Left lung (tissue), 10 donors: ENCODE results near the gene CAPS. TPM values are rescaled to one million over a fixed set of nuclear protein-coding genes. Genes with fewer than 3 reads are reported as not detected.
A peak's percentile ranks its signal among the peaks of the same experiment; 100 is the strongest.
"Not testable (repeated sequence)": the region's sequence is repeated elsewhere in the genome, so short reads cannot be mapped to it uniquely, and the experiment has no call there.

Experiments
- ATAC-seq: fragments of 200-7000 bp; cut with Tn5 transposase; one replicate; pipeline ENCODE4 v1.9.1; 2020; ENCODE audit warnings: moderate library complexity
- DNase-seq, 4 donors: peaks; one replicate each; pipeline ENCODE4 v3.0.0-alpha.2; 2013 to 2020
- H3K27ac ChIP-seq, 2 donors: fragments of 200-600 bp; sonication (generic) in 1 of 2; one replicate each; pipeline versions ENCODE4 v1.5.0 to v1.8.0; 2020 to 2021
- H3K27me3 ChIP-seq, 2 donors: fragments of 200-600 bp; sonication (generic) in 1 of 2; one replicate each; pipeline versions ENCODE4 v1.5.0 to v1.8.0; 2020 to 2021
- H3K36me3 ChIP-seq, 2 donors: fragments of 200-600 bp; sonication (generic) in 1 of 2; one replicate each; pipeline versions ENCODE4 v1.5.0 to v1.8.0; 2020 to 2021
- H3K4me1 ChIP-seq, 2 donors: fragments of 200-600 bp; one replicate each; pipeline ENCODE4 v1.8.0; 2021
- H3K4me3 ChIP-seq, 2 donors: fragments of 200-600 bp; sonication (generic) in 1 of 2; one replicate each; pipeline versions ENCODE4 v1.5.0 to v1.8.0; 2020 to 2021; ENCODE audit warnings: mild to moderate bottlenecking in 1 of 2
- H3K9me3 ChIP-seq, 2 donors: fragments of 200-600 bp; sonication (generic) in 1 of 2; one replicate each; pipeline versions ENCODE4 v1.5.0 to v1.8.0; 2020 to 2021
- CTCF ChIP-seq, 2 donors: fragments of 200-600 bp; sonication (generic) in 1 of 2; IDR thresholded peaks; one replicate each; pipeline versions ENCODE4 v1.5.0 to v1.8.0; 2021; ENCODE audit warnings: antibody characterized with exemption in 2 of 2
- intact Hi-C, 2 donors: fragments of 100-400 bp; cut with DNase I; formaldehyde crosslinking; loops; one replicate each; pipeline versions ENCODE4 v1.11.2 to v1.14.2; 2022
- polyA plus RNA-seq, 6 donors: library from polyadenylated mRNA; unstranded; fragments of 120-200 nt; gene quantifications; one replicate each; pipeline ENCODE4 v1.2.1, GENCODE V29; 2013; ENCODE audit not compliant: insufficient read length in 6 of 6
- total RNA-seq, 2 donors: library from RNA; stranded (reverse); fragmentation: NEBNext Ultra II Directional; extraction: Animal tissue kit (Norgen Biotek cat#: 25700); gene quantifications; one replicate each; pipeline ENCODE4 v1.2.1, GENCODE V29; 2021
- donor health status: DM: no; HTN: yes; CAD: no.
- donor health status: DM: no; HTN: no; CAD: no.

CAPS gene
- total and polyA plus RNA-seq, 8 donors = 8.8 to 44.9 (median 28.3) TPM

GRCh38 chr19:5958851-5959122 lies 44.7 kb downstream of the CAPS start:
- TF ChIP-seq CTCF (IDR thresholded peaks at IDR 0.05) = no peak
- intact Hi-C loops = no loop called here
- no peaks in the 10 kb centered on the region for H3K27me3 ChIP-seq
- DNase-seq (no peak), ATAC-seq (no peak)
- H3K36me3 ChIP-seq = peaks cover 0 to 7% of the 10 kb centered on the region in 2 donors
- peaks cover 48 to 88% of the 10 kb centered on the region in 2 donors for H3K4me1 ChIP-seq
- H3K27ac ChIP-seq = no peak overlapping the region
- H3K4me3 ChIP-seq = no peak overlapping the region
- H3K9me3 ChIP-seq = no peaks in the 10 kb centered on the region

- Histone ChIP-seq H3K4me1 (peaks cover 42 to 88% of the 10 kb centered on the region in 2 donors), H3K4me3 (no peak overlapping the region), H3K27me3 (no peaks in the 10 kb centered on the region), H3K36me3 (peaks cover 0 to 7% of the 10 kb centered on the region in 2 donors), H3K27ac (peak overlapping the region in 1 of 2 donors; percentile 80), H3K9me3 (no peaks in the 10 kb centered on the region)
- no peak for TF ChIP-seq CTCF (IDR thresholded peaks at IDR 0.05)
- intact Hi-C loops = no loop called here
- ATAC-seq (no peak), DNase-seq (no peak)
Observed at GRCh38 chr19:5959260-5960004, 45.4 kb downstream of the CAPS start.

DNA sequence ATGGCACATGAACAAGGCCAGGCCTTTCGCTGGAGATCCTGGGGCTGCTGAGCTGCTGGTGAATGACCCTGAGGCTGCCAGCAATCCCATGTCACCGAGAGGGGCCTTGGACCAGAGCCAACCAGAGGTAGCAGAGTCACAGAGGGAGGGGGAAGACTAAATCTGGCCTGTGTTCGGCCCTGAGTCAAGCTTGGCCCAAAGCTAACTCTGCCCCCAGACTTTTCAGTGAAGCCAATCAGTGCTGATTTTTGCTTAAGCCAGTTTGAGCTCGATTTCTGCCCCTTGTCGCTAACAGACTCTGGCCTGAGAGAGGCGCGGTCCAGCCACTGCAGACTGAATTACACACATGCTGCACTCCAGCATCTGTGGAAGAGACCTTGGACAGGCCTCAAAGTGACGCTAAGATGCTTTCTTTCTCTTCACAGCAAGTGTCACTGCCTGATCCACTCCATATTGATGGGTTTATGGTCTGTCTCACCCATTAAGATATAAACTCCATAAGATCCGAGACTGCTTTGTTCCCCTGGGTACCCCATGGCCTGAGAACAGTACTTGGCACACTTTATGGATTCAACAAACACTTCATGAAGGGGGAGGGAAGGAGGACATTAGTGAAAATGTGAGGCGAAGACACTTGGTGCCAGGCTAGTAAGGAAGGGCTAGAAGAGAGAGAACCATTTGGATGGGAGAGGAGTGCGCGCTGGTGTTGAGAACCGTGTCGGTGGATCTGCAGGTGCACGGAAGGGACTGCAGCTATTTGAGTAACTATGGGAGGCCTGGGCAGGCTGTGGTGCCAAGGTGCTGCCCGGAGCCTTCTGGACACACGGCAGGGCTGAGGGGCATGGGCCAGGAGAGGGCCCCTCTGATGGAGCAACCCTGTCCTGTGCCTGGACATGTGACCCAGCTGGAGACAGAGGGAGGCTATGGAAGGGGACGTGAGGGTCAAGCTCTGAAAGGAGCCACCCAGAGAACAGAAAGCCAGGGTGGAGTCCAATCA lies 46.2 kb downstream of the CAPS start:
- Histone ChIP-seq H3K27me3 (no peaks in the 10 kb centered on the region), H3K4me1 (peaks cover 33 to 86% of the 10 kb centered on the region in 2 donors), H3K27ac (peak overlapping the region; percentile 80 to 86), H3K36me3 (peaks cover 0 to 7% of the 10 kb centered on the region in 2 donors), H3K4me3 (no peak overlapping the region), H3K9me3 (no peaks in the 10 kb centered on the region)
- intact Hi-C loops = no loop called here
- TF ChIP-seq CTCF (IDR thresholded peaks at IDR 0.05) = no peak
- ATAC-seq (peak; percentile 4), DNase-seq (no peak)

- Histone ChIP-seq H3K4me1 (peaks cover 41 to 86% of the 10 kb centered on the region in 2 donors), H3K36me3 (peaks cover 0 to 11% of the 10 kb centered on the region in 2 donors), H3K27ac (peak overlapping the region; percentile 80 to 86)
- H3K9me3 ChIP-seq, DNase-seq, H3K27me3 ChIP-seq, H3K4me3 ChIP-seq, intact Hi-C loops: not testable (repeated sequence)
- peak; percentile 5 for ATAC-seq
Observed at GRCh38 chr19:5961641-5961968, 47.6 kb downstream of the CAPS start.

- Histone ChIP-seq H3K36me3 (peaks cover 0 to 5% of the 10 kb centered on the region in 2 donors), H3K27me3 (no peaks in the 10 kb centered on the region), H3K4me3 (no peak overlapping the region), H3K9me3 (no peaks in the 10 kb centered on the region), H3K4me1 (peaks cover 48 to 89% of the 10 kb centered on the region in 2 donors), H3K27ac (peak overlapping the region; percentile 80 to 86)
- ATAC-seq (peak; percentile 85), DNase-seq (peak in 2 of 4 donors; percentile 81 to 86)
- intact Hi-C loops = no loop called here
- TF ChIP-seq CTCF (IDR thresholded peaks at IDR 0.05) = no peak
Observed at GRCh38 chr19:5961969-5962945, 48.2 kb downstream of the CAPS start.

DNA sequence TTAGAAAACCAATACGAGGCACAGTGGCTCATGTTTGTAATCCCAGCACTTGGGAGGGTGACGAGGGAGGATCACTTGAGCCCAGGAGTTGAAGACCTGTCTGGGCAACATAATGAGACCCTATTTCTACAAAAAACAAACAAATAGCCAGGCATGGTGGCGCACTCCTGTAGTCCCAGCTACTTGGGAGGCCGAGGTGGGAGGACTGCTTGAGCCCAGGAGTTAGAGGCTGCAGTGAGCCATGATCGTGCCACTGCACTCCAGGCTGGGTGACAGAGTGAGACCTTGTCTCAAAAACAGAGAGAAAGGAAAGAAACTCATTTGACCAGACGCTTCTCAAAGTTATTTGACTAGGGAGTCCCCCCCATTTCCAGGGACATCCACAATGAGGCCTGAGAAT lies 49.2 kb downstream of the CAPS start:
- intact Hi-C loops, H3K9me3 ChIP-seq, H3K27me3 ChIP-seq, H3K36me3 ChIP-seq, DNase-seq, ATAC-seq, H3K4me3 ChIP-seq: not testable (repeated sequence)
- Histone ChIP-seq H3K4me1 (peaks cover 58 to 98% of the 10 kb centered on the region in 2 donors), H3K27ac (peak overlapping the region; percentile 80 to 86)
